ENCODE data around the gene PIGK.

Gene PIGK

DNA sequence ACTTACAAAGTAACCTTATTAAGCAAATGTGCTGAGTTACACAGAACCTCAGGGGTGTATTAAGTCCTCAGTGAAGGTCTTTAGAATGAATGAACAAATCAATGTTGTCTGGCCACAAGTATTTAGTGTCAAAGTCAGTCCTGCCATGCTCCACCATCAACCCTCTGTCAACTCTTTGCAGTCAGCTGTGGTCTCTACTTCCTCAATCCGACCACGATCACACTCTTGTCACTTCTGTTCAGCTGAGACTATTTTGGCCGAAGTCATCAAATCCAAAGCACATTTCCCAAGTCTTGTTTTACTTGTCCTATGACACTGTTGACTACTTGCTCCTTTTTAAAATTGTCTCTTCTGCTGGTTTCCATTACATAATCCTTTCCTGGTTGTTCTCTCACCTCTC, 178.4 kb downstream of the PIGK start:
- FAIRE-seq (no peak), DNase-seq (ENCODE audit: low spot score) (no peak)

GRCh38 chr1:77039739-77040138, 179.5 kb downstream of the PIGK start:
- FAIRE-seq (peak; percentile 90), DNase-seq (ENCODE audit: low spot score) (peak; percentile 88)

GRCh38 chr1:77039111-77039510, 180.1 kb downstream of the PIGK start:
- DNase-seq (ENCODE audit: low spot score) (no peak), FAIRE-seq (no peak)
